ENCODE data around the gene KIT.

The KIT gene

GRCh38 chr4:54750341-54750740, 92.6 kb downstream of the KIT start:
- DNase-seq = no peak

- no peak for DNase-seq
Observed at GRCh38 chr4:54754394-54754793, 96.6 kb downstream of the KIT start.

- no peak for DNase-seq
Observed at GRCh38 chr4:54764476-54764875, 106.7 kb downstream of the KIT start.

- DNase-seq = no peak
Observed at GRCh38 chr4:54767376-54767775, 109.6 kb downstream of the KIT start.

GRCh38 chr4:54773022-54773421, 115.3 kb downstream of the KIT start:
- no peak for DNase-seq

GRCh38 chr4:54779036-54779435, 121.3 kb downstream of the KIT start:
- no peak for DNase-seq

GRCh38 chr4:54779476-54780148, 121.9 kb downstream of the KIT start:
- DNase-seq = no peak

GRCh38 chr4:54780149-54780495, 122.4 kb downstream of the KIT start:
- DNase-seq = no peak

- DNase-seq = no peak
Observed at GRCh38 chr4:54781756-54782155, 124.0 kb downstream of the KIT start.

- peak; percentile 12 to 22 for DNase-seq
Observed at GRCh38 chr4:54783402-54784110, 125.8 kb downstream of the KIT start.

- peak; percentile 74 to 87 for DNase-seq
Observed at GRCh38 chr4:54784161-54784671, 126.5 kb downstream of the KIT start.
